ENCODE results near the gene CMKLR1. TPM values are rescaled to one million over a fixed set of nuclear protein-coding genes. Genes with fewer than 3 reads are reported as not detected.

The CMKLR1 gene
- total RNA-seq, 1 experiment from 2014 or later: 0.12 TPM

DNA sequence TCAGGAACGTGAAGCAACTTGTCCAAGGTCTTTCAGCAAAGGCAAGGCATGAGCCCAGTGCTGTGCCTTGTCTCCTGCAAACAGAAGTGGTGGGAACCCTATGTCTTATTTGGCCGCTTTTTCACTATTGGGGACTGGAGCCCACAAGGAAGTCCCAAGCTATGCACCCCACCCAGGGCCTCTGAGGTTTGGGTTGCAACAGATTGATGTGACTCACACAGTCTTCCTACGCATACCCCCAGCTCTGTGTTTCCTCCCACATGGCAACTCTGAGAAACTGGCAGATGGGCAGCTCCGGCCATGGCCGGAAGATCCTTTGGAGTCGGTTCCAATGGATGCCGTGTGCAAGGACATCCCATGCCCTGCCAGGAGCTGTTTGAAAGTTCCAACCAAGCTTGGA, 28.3 kb upstream of the CMKLR1 start:
- POLR2A ChIA-PET: no interaction called here
- Mint-ChIP-seq H3K36me3 (ENCODE audit: insufficient read depth, unreplicated experiment) (no peaks in the 10 kb centered on the region), H3K27ac (ENCODE audit: low read depth, unreplicated experiment) (no peak overlapping the region), H3K27me3 (ENCODE audit: insufficient read depth, unreplicated experiment) (no peaks in the 10 kb centered on the region), H3K4me3 (ENCODE audit: unreplicated experiment) (no peak overlapping the region), H3K4me1 (ENCODE audit: insufficient read depth, unreplicated experiment) (peaks cover 6% of the 10 kb centered on the region), H3K9me3 (ENCODE audit: unreplicated experiment) (peaks cover 11% of the 10 kb centered on the region)
- DNase-seq (ENCODE audit: unreplicated experiment): peak; percentile 80
- TF ChIP-seq, protein P1, sequence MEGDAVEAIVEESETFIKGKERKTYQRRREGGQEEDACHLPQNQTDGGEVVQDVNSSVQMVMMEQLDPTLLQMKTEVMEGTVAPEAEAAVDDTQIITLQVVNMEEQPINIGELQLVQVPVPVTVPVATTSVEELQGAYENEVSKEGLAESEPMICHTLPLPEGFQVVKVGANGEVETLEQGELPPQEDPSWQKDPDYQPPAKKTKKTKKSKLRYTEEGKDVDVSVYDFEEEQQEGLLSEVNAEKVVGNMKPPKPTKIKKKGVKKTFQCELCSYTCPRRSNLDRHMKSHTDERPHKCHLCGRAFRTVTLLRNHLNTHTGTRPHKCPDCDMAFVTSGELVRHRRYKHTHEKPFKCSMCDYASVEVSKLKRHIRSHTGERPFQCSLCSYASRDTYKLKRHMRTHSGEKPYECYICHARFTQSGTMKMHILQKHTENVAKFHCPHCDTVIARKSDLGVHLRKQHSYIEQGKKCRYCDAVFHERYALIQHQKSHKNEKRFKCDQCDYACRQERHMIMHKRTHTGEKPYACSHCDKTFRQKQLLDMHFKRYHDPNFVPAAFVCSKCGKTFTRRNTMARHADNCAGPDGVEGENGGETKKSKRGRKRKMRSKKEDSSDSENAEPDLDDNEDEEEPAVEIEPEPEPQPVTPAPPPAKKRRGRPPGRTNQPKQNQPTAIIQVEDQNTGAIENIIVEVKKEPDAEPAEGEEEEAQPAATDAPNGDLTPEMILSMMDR (IDR thresholded peaks at IDR 0.05; ENCODE audit: unreplicated experiment): no peak
- CTCF ChIA-PET: no interaction called here
- intact Hi-C loops (cut with micrococcal nuclease): no loop called here
- no TSS peak for BruUV-seq (replicated peaks)

DNA sequence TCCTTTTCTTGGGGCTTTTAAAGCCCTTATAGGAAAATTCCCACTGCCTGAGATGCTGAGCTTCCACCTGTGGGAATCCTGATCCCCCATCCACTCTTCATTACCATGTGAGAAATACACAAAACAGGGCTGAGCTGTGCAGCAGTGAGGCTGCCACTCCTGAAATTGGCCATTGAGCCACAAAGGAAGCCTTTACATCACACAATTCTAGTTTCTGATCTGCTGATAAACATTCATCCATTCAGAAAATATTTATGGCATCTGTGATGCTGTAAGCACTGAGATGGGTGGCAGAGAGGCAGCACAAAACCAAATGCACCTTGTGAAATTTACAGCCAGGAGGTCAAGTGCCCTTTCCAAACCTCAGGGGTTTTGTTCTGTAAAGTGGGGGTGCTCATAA, 26.2 kb upstream of the CMKLR1 start:
- no TSS peak for BruUV-seq (replicated peaks)
- Mint-ChIP-seq H3K27me3 (ENCODE audit: insufficient read depth, unreplicated experiment) (no peaks in the 10 kb centered on the region), H3K4me1 (ENCODE audit: insufficient read depth, unreplicated experiment) (no peaks in the 10 kb centered on the region), H3K36me3 (ENCODE audit: insufficient read depth, unreplicated experiment) (no peaks in the 10 kb centered on the region), H3K9me3 (ENCODE audit: unreplicated experiment) (peaks cover 11% of the 10 kb centered on the region), H3K27ac (ENCODE audit: low read depth, unreplicated experiment) (no peak overlapping the region), H3K4me3 (ENCODE audit: unreplicated experiment) (no peak overlapping the region)
- ChIA-PET POLR2A (interaction anchor here (0.7 kb wide), 1 partner anchor 9 kb away, joined by 3 read pairs; no protein-coding TSS in a partner anchor), CTCF (no interaction called here)
- TF ChIP-seq, protein P1 (IDR thresholded peaks at IDR 0.05; ENCODE audit: unreplicated experiment): no peak
- DNase-seq (ENCODE audit: unreplicated experiment): no peak
- intact Hi-C loops (cut with micrococcal nuclease): no loop called here

DNA sequence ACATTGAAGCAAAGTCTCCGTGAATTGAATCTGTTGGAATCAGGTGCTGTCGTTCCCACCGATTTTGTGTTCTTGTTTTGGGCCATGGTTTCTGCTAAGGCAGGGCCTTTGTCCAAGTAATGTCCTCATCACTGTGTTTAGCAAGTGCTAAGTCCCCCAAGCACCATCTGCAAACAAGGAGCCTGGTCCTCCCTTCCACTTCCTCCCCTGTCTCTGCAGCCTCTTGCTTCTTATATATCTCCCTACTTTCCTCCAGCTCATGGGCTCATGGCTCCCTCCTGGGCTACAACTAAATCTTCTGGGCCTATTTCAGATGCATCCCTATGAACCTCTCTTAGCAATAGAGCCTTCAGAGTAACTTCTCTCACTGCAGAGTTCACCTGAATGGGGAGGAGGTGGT, 25.8 kb upstream of the CMKLR1 start:
- peaks cover 11% of the 10 kb centered on the region for H3K9me3 Mint-ChIP-seq (ENCODE audit: unreplicated experiment)
- ChIA-PET POLR2A (no interaction called here), CTCF (no interaction called here)
- TF ChIP-seq, protein P1 (IDR thresholded peaks at IDR 0.05; ENCODE audit: unreplicated experiment): no peak
- BruUV-seq (replicated peaks): no TSS peak
- no peak for DNase-seq (ENCODE audit: unreplicated experiment)
- no peak overlapping the region for H3K27ac Mint-ChIP-seq (ENCODE audit: low read depth, unreplicated experiment)
- H3K36me3 Mint-ChIP-seq (ENCODE audit: insufficient read depth, unreplicated experiment): no peaks in the 10 kb centered on the region
- no peaks in the 10 kb centered on the region for H3K27me3 Mint-ChIP-seq (ENCODE audit: insufficient read depth, unreplicated experiment)
- intact Hi-C loops (cut with micrococcal nuclease): no loop called here
- H3K4me3 Mint-ChIP-seq (ENCODE audit: unreplicated experiment): no peak overlapping the region
- no peaks in the 10 kb centered on the region for H3K4me1 Mint-ChIP-seq (ENCODE audit: insufficient read depth, unreplicated experiment)

DNA sequence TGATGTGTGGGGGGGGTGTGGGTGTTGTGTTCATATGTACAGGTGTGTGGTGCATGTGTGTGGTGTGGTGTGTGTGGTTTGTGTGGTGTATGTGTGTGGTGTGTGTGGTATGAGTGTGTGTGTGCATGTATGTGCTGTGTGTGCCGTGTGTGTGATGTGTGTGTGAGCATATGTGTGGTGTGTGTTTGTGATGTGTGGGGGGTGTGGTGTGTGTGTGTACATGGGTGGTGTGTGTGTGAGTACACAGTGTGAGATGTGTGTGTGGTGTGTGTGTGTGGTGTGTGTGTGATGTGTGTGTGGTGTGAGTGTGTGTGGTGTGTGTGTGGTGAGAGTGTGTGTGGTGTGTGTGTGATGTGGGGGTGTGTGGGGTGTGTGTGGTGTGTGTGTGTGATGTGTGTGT, 24.5 kb upstream of the CMKLR1 start:
- no TSS peak for BruUV-seq (replicated peaks)
- Mint-ChIP-seq H3K4me1 (ENCODE audit: insufficient read depth, unreplicated experiment) (no peaks in the 10 kb centered on the region), H3K4me3 (ENCODE audit: unreplicated experiment) (no peak overlapping the region), H3K36me3 (ENCODE audit: insufficient read depth, unreplicated experiment) (no peaks in the 10 kb centered on the region), H3K9me3 (ENCODE audit: unreplicated experiment) (peaks cover 11% of the 10 kb centered on the region), H3K27me3 (ENCODE audit: insufficient read depth, unreplicated experiment) (no peaks in the 10 kb centered on the region), H3K27ac (ENCODE audit: low read depth, unreplicated experiment) (no peak overlapping the region)
- ChIA-PET POLR2A (no interaction called here), CTCF (no interaction called here)
- intact Hi-C loops (cut with micrococcal nuclease): no loop called here
- TF ChIP-seq, protein P1 (IDR thresholded peaks at IDR 0.05; ENCODE audit: unreplicated experiment): no peak
- no peak for DNase-seq (ENCODE audit: unreplicated experiment)
